Spleen (tissue), 11 donors: ENCODE results near the gene MUC5B. TPM values are rescaled to one million over a fixed set of nuclear protein-coding genes. Genes with fewer than 3 reads are reported as not detected.
"Not testable (repeated sequence)": the region's sequence is repeated elsewhere in the genome, so short reads cannot be mapped to it uniquely, and the experiment has no call there.

Experiments
- DNase-seq: peaks from one replicate; pipeline ENCODE4 v3.0.0-alpha.2; 2020
- H3K27ac ChIP-seq, 8 donors: fragments of 200-600 bp; sonication (generic) in 7 of 8; 1 replicate in 4 of 8; 2 replicates in 4 of 8; pipeline versions ENCODE4 v1.5.0 to v1.8.0; 2016 to 2021; ENCODE audit warnings: inconsistent platforms in 4 of 8, mild to moderate bottlenecking in 4 of 8, moderate library complexity in 1 of 8
- H3K27me3 ChIP-seq, 7 donors: fragments of 200-600 bp; sonication (generic) in 6 of 7; replicated peaks in 1 of 7; 1 replicate in 4 of 7; 2 replicates in 3 of 7; pipeline versions ENCODE4 v1.5.0 to v1.8.0; 2016 to 2021; ENCODE audit warnings: inconsistent platforms in 3 of 7, mild to moderate bottlenecking in 1 of 7
- H3K36me3 ChIP-seq, 6 donors: fragments of 200-600 bp; sonication (generic) in 5 of 6; 1 replicate in 4 of 6; 2 replicates in 2 of 6; pipeline versions ENCODE4 v1.5.0 to v1.8.0; 2016 to 2021; ENCODE audit warnings: inconsistent platforms in 2 of 6
- H3K4me1 ChIP-seq, 6 donors: fragments of 200-600 bp; sonication (generic) in 5 of 6; 1 replicate in 3 of 6; 2 replicates in 3 of 6; pipeline versions ENCODE4 v1.5.0 to v1.8.0; 2016 to 2021; ENCODE audit warnings: inconsistent platforms in 3 of 6
- H3K4me3 ChIP-seq, 8 donors: fragments of 200-600 bp; sonication (generic) in 7 of 8; 1 replicate in 4 of 8; 2 replicates in 4 of 8; pipeline versions ENCODE4 v1.5.0 to v1.8.0; 2016 to 2021; ENCODE audit warnings: inconsistent platforms in 4 of 8, mild to moderate bottlenecking in 4 of 8, moderate library complexity in 2 of 8
- H3K9me3 ChIP-seq, 8 donors: fragments of 200-600 bp; sonication (generic) in 7 of 8; 1 replicate in 4 of 8; 2 replicates in 4 of 8; pipeline versions ENCODE4 v1.5.0 to v1.8.0; 2016 to 2021; ENCODE audit warnings: inconsistent platforms in 4 of 8
- CTCF ChIP-seq, 11 experiments: fragments of 200-600 bp in 7 of 11; fragments of 450-650 bp in 4 of 11; sonication (generic) in 4 of 11; IDR thresholded peaks in 8 of 11; conservative IDR thresholded peaks in 3 of 11; 1 replicate in 7 of 11; 2 replicates in 4 of 11; pipeline versions ENCODE4 v1.4.0 to v1.8.0; 2016 to 2021; ENCODE audit warnings: antibody characterized with exemption in 11 of 11, inconsistent platforms in 4 of 11, mild to moderate bottlenecking in 1 of 11
- POLR2A ChIP-seq, 3 donors: fragments of 450-650 bp; IDR thresholded peaks; one replicate each; pipeline ENCODE4 v1.5.1; 2017; ENCODE audit warnings: antibody characterized with exemption in 3 of 3, mild to moderate bottlenecking in 1 of 3
- POLR2AphosphoS5 ChIP-seq, 3 donors: sonication (generic); formaldehyde crosslinking; IDR thresholded peaks; one replicate each; pipeline ENCODE4 v1.5.1; 2017; ENCODE audit warnings: antibody characterized with exemption in 3 of 3
- WGBS, 5 donors: extraction: QIAGEN DNeasy Blood & Tissue Kit in 3 of 5; methylation state at CpG; one replicate each; pipeline versions ENCODE4 v1.1.5 to v1.1.7; 2013 to 2018; 5-methylcytosine and 5-hydroxymethylcytosine counted together
- intact Hi-C: fragments of 100-400 bp; cut with DNase I; formaldehyde crosslinking; loops from one replicate; pipeline ENCODE4 v1.15.0; 2023; ENCODE audit warnings: low total_unique reads
- polyA plus RNA-seq, 3 donors: library from polyadenylated mRNA; stranded (reverse); fragments of 200-250 nt; gene quantifications; one replicate each; pipeline ENCODE4 v1.2.1, GENCODE V29; 2013
- total RNA-seq, 7 donors: library from RNA; depleted of rRNA in 3 of 7; stranded (reverse); fragments of >200 nt in 3 of 7; fragmentation: NEBNext Ultra II Directional in 4 of 7; extraction: Animal tissue kit (Norgen Biotek cat#: 25700) in 4 of 7; gene quantifications; one replicate each; pipeline versions ENCODE4 v1.1.0 to v1.2.1, GENCODE V29; 2016 to 2021
- donor health status: healthy with polysubstance abuse.
- donor health status: DM: no; HTN: no; CAD: no; lungs with moderate emphysema.
- donor health status: DM: no; HTN: no; CAD: no.
- donor health status: Bipolar disorder and iron deficiency.
- donor health status: healthy.
- donor health status: DM: no; HTN: no; CAD: no.
- donor health status: DM: yes; HTN: yes; CAD: no.

MUC5B gene
- total and polyA plus RNA-seq, 10 donors: under 0.01 to 0.09 (median under 0.01) TPM; not detected in 7

- H3K9me3 ChIP-seq: peaks cover 0 to 21% (median 11%) of the 10 kb centered on the region in 8 donors
- H3K4me3 ChIP-seq: peak overlapping the region in 6 of 8 donors; percentile 29 to 72 (median 48)
- H3K36me3 ChIP-seq: no peaks in the 10 kb centered on the region
- peak overlapping the region in 7 of 8 donors; percentile 46 to 87 (median 81) for H3K27ac ChIP-seq
- intact Hi-C loops: no loop called here
- DNase-seq: peak; percentile 83
- TF ChIP-seq CTCF (IDR thresholded peaks at IDR 0.05 in 8 of 11, conservative IDR thresholded peaks at IDR 0.05 in 3 of 11): no peak
- TF ChIP-seq POLR2A (IDR thresholded peaks at IDR 0.05): no peak
- TF ChIP-seq POLR2AphosphoS5 (IDR thresholded peaks at IDR 0.05): no peak
- H3K4me1 ChIP-seq: peaks cover 9 to 27% (median 16%) of the 10 kb centered on the region in 6 donors
- no peaks in the 10 kb centered on the region for H3K27me3 ChIP-seq
- WGBS, 5 donors: 23 to 35% (median 24%) methylated on average over 5 to 7 of the region's 7 CpGs
Observed at GRCh38 chr11:1263010-1263409, 40.1 kb downstream of the MUC5B start.

- Histone ChIP-seq H3K27ac (peak overlapping the region in 1 of 8 donors; percentile 18), H3K4me1 (peaks cover 9 to 27% (median 16%) of the 10 kb centered on the region in 6 donors), H3K9me3 (peaks cover 0 to 21% (median 11%) of the 10 kb centered on the region in 8 donors)
- intact Hi-C loops, H3K27me3 ChIP-seq, H3K4me3 ChIP-seq, H3K36me3 ChIP-seq: not testable (repeated sequence)
- peak; percentile 6 for DNase-seq
- peak in 9 of 11 experiments; percentile 28 to 65 (median 48) for TF ChIP-seq CTCF (IDR thresholded peaks at IDR 0.05 in 8 of 11, conservative IDR thresholded peaks at IDR 0.05 in 3 of 11)
- WGBS, 5 donors: 22 to 36% (median 28%) methylated on average over 3 of the region's 3 CpGs
Observed at GRCh38 chr11:1264444-1264843, 41.6 kb downstream of the MUC5B start.

DNA sequence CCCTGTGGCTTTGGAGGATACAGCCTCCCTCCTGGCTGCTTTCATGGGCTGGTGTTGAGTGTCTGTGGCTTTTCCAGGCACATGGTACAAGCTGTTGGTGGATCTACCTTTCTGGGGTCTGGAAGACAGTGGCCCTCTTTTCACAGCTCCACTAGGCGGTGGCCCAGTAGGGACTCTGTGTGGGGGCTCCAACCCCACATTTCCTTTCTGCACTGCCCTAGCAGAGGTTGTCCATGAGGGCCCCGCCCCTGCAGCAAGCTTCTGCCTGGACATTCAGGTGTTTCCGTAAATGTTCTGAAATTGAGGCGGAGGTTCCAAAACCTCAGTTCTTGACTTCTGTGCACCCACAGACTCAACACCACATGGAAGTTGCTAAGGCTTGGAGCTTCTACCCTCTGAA is 42.6 kb downstream of the MUC5B start:
- H3K27me3 ChIP-seq, H3K4me3 ChIP-seq, H3K27ac ChIP-seq, intact Hi-C loops, H3K36me3 ChIP-seq: not testable (repeated sequence)
- Histone ChIP-seq H3K4me1 (peaks cover 9 to 27% (median 16%) of the 10 kb centered on the region in 6 donors), H3K9me3 (peaks cover 0 to 21% (median 11%) of the 10 kb centered on the region in 8 donors)
- DNase-seq: peak; percentile 54
- WGBS, 5 donors: 84 to 99% (median 95%) methylated on average over 4 of the region's 4 CpGs

- H3K36me3 ChIP-seq, H3K27ac ChIP-seq, DNase-seq, H3K27me3 ChIP-seq, H3K4me3 ChIP-seq, intact Hi-C loops: not testable (repeated sequence)
- peaks cover 0 to 21% (median 11%) of the 10 kb centered on the region in 8 donors for H3K9me3 ChIP-seq
- WGBS, 5 donors: 57 to 92% (median 79%) methylated on average over 2 of the region's 2 CpGs
- peaks cover 6 to 22% (median 12%) of the 10 kb centered on the region in 6 donors for H3K4me1 ChIP-seq
Observed at GRCh38 chr11:1266976-1267375, 44.1 kb downstream of the MUC5B start.

DNA sequence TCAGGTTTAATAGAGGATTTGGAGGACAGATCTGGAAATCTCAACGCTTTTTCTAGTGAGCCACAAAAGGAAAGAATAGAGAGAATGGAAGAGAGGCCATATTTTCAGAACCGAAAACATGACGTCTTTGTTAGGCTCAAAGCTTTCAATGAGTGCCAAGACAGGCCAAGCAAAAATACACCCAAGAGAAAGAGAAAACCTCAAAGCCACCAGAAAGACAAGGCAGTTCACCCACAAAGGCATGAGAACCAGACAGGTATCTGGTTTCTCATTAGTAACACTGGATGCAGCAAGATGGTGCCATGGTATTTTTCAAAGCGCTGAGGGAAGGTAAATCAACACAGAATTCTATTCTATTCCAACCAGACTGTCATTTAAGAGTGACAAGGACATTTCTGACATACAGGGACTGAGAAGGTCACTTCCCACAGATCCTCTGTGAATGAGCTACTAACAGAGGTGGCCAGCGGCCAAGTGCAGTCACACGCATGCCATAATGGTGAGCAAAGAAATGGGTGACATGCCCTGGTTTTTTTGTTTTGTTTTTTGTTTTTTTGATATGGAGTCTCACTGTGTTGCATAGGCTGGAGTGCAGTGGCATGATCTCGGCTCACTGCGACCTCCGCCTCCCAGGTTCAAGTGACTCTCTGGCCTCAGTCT is 44.7 kb downstream of the MUC5B start:
- Histone ChIP-seq H3K9me3 (peaks cover 0 to 21% (median 11%) of the 10 kb centered on the region in 8 donors), H3K4me3 (no peak overlapping the region), H3K27ac (no peak overlapping the region), H3K36me3 (peaks cover 0 to 12% (median 0%) of the 10 kb centered on the region in 6 donors), H3K4me1 (peaks cover 3 to 17% (median 7%) of the 10 kb centered on the region in 6 donors), H3K27me3 (no peaks in the 10 kb centered on the region)
- DNase-seq: peak; percentile 25
- WGBS, 5 donors: 89 to 92% (median 91%) methylated on average over 9 of the region's 9 CpGs
- TF ChIP-seq CTCF (IDR thresholded peaks at IDR 0.05 in 8 of 11, conservative IDR thresholded peaks at IDR 0.05 in 3 of 11): no peak
- no peak for TF ChIP-seq POLR2AphosphoS5 (IDR thresholded peaks at IDR 0.05)
- intact Hi-C loops: no loop called here
